AG10803 (cell line): Measurements from ENCODE around the gene DPYSL4.
"Not testable (repeated sequence)": the region's sequence is repeated elsewhere in the genome, so short reads cannot be mapped to it uniquely, and the experiment has no call there.

Experiments
- DNase-seq: peaks from one replicate; pipeline ENCODE4 v3.0.0; 2010; ENCODE audit warnings: low read depth
- H3K4me3 ChIP-seq: 2 replicates; pipeline ENCODE4 v1.5.1; 2011; ENCODE audit warnings: mild to moderate bottlenecking, low read length, control low read depth
- CTCF ChIP-seq: conservative IDR thresholded peaks from 2 replicates; pipeline ENCODE4 v1.5.1; 2011; ENCODE audit warnings: mild to moderate bottlenecking, low read length, control low read depth, inconsistent platforms

Gene DPYSL4

GRCh38 chr10:132208462-132209050 lies 21.8 kb downstream of the DPYSL4 start:
- no peak for DNase-seq
- TF ChIP-seq CTCF = no peak
- no peak overlapping the region for H3K4me3 ChIP-seq

DNA sequence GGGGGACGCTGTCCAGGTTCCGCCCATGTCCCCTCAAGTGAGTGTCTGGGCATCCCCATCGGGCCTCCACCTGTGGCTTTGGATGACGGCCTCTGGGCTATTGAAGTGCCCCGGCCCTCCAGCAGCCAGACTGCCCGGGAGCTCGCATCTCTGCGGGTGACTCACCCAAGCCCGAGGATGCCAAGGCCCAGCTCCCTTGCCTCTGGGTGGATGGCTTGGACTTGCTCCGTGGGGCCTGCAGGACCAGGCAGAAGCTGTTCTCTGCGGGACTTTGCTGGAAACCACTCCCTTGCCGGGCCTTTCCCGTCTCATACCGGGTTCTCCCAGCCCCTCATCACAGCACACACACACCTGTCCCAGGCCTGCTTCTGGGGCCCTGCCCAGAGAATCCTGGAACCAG lies 22.4 kb downstream of the DPYSL4 start:
- DNase-seq = peak; percentile 31
- no peak for TF ChIP-seq CTCF
- H3K4me3 ChIP-seq = no peak overlapping the region

GRCh38 chr10:132209978-132210530 lies 23.3 kb downstream of the DPYSL4 start:
- no peak for TF ChIP-seq CTCF
- no peak overlapping the region for H3K4me3 ChIP-seq
- no peak for DNase-seq

- TF ChIP-seq CTCF = no peak
- no peak overlapping the region for H3K4me3 ChIP-seq
- no peak for DNase-seq
Measured at GRCh38 chr10:132210766-132211165, 24.0 kb downstream of the DPYSL4 start.

GRCh38 chr10:132211246-132211645 lies 24.5 kb downstream of the DPYSL4 start:
- no peak for DNase-seq
- TF ChIP-seq CTCF = no peak
- no peak overlapping the region for H3K4me3 ChIP-seq

DNA sequence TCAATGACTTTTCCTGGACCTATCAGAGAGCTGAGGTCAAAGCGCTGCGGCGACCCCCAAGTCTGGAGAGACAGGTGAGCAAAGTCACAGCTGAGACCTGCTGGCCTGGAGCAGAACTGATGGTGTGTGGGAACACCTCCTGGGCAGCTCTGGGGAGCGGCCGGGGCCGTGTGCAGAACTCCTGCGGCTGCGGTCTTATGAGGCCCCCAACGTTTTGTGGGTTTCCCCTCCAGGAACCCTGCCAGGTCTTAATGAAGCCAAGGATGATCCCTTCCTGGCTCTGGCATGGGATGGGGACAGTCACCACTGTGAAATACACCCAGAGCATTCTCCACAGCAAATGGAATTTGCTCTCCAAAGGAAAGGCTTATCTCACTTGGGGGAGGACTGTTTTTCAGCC lies 26.1 kb downstream of the DPYSL4 start:
- no peak overlapping the region for H3K4me3 ChIP-seq
- no peak for DNase-seq
- no peak for TF ChIP-seq CTCF

DNA sequence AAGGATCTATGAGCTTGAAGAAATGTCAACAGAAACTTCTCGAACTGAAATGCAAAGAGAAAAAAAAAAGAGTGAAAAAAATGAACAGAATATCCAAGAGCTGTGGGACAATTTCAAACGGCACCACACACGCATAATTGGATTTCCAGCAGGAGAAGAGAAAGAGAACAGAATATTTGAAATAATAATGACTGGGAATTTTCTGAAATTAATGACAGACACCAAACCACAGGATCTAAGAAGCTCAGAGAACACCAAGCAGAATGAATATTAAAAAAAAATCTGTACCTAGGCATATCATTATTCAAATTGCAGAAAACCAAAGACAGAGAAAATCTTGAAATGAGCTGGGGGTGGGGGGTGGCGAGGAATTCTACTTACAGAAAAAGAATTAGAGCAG lies 27.2 kb downstream of the DPYSL4 start:
- TF ChIP-seq CTCF = no peak
- no peak for DNase-seq
- no peak overlapping the region for H3K4me3 ChIP-seq

- not testable (repeated sequence) for H3K4me3 ChIP-seq, DNase-seq
Measured at GRCh38 chr10:132216441-132216840, 29.7 kb downstream of the DPYSL4 start.
